ENCODE data around the gene B3GAT1.

GRCh38 chr11:134363161-134363560 lies 48.9 kb downstream of the B3GAT1 start:
- TF ChIP-seq CTCF (IDR thresholded peaks at IDR 0.05; ENCODE audit: borderline replicate concordance, extremely low read depth, low read length, poor library complexity, severe bottlenecking), result no peak
- no peak for TF ChIP-seq EZH2 (IDR thresholded peaks at IDR 0.05; ENCODE audit: borderline replicate concordance, low read depth, low read length, severe bottlenecking)

Measured in DND-41 (cell line).